Spleen (tissue), 11 donors: Measurements from ENCODE around the gene OXA1L. TPM values are rescaled to one million over a fixed set of nuclear protein-coding genes. Genes with fewer than 3 reads are reported as not detected.
"Not testable (repeated sequence)": the region's sequence is repeated elsewhere in the genome, so short reads cannot be mapped to it uniquely, and the experiment has no call there.

Experiments
- DNase-seq: peaks from one replicate; pipeline ENCODE4 v3.0.0-alpha.2; 2020
- H3K27ac ChIP-seq, 8 donors: fragments of 200-600 bp; sonication (generic) in 7 of 8; 1 replicate in 4 of 8; 2 replicates in 4 of 8; pipeline versions ENCODE4 v1.5.0 to v1.8.0; 2016 to 2021; ENCODE audit warnings: inconsistent platforms in 4 of 8, mild to moderate bottlenecking in 4 of 8, moderate library complexity in 1 of 8
- H3K27me3 ChIP-seq, 7 donors: fragments of 200-600 bp; sonication (generic) in 6 of 7; replicated peaks in 1 of 7; 1 replicate in 4 of 7; 2 replicates in 3 of 7; pipeline versions ENCODE4 v1.5.0 to v1.8.0; 2016 to 2021; ENCODE audit warnings: inconsistent platforms in 3 of 7, mild to moderate bottlenecking in 1 of 7
- H3K36me3 ChIP-seq, 6 donors: fragments of 200-600 bp; sonication (generic) in 5 of 6; 1 replicate in 4 of 6; 2 replicates in 2 of 6; pipeline versions ENCODE4 v1.5.0 to v1.8.0; 2016 to 2021; ENCODE audit warnings: inconsistent platforms in 2 of 6
- H3K4me1 ChIP-seq, 6 donors: fragments of 200-600 bp; sonication (generic) in 5 of 6; 1 replicate in 3 of 6; 2 replicates in 3 of 6; pipeline versions ENCODE4 v1.5.0 to v1.8.0; 2016 to 2021; ENCODE audit warnings: inconsistent platforms in 3 of 6
- H3K4me3 ChIP-seq, 8 donors: fragments of 200-600 bp; sonication (generic) in 7 of 8; 1 replicate in 4 of 8; 2 replicates in 4 of 8; pipeline versions ENCODE4 v1.5.0 to v1.8.0; 2016 to 2021; ENCODE audit warnings: inconsistent platforms in 4 of 8, mild to moderate bottlenecking in 4 of 8, moderate library complexity in 2 of 8
- H3K9me3 ChIP-seq, 8 donors: fragments of 200-600 bp; sonication (generic) in 7 of 8; 1 replicate in 4 of 8; 2 replicates in 4 of 8; pipeline versions ENCODE4 v1.5.0 to v1.8.0; 2016 to 2021; ENCODE audit warnings: inconsistent platforms in 4 of 8
- CTCF ChIP-seq, 11 experiments: fragments of 200-600 bp in 7 of 11; fragments of 450-650 bp in 4 of 11; sonication (generic) in 4 of 11; IDR thresholded peaks in 8 of 11; conservative IDR thresholded peaks in 3 of 11; 1 replicate in 7 of 11; 2 replicates in 4 of 11; pipeline versions ENCODE4 v1.4.0 to v1.8.0; 2016 to 2021; ENCODE audit warnings: antibody characterized with exemption in 11 of 11, inconsistent platforms in 4 of 11, mild to moderate bottlenecking in 1 of 11
- POLR2A ChIP-seq, 3 donors: fragments of 450-650 bp; IDR thresholded peaks; one replicate each; pipeline ENCODE4 v1.5.1; 2017; ENCODE audit warnings: antibody characterized with exemption in 3 of 3, mild to moderate bottlenecking in 1 of 3
- POLR2AphosphoS5 ChIP-seq, 3 donors: sonication (generic); formaldehyde crosslinking; IDR thresholded peaks; one replicate each; pipeline ENCODE4 v1.5.1; 2017; ENCODE audit warnings: antibody characterized with exemption in 3 of 3
- WGBS, 5 donors: extraction: QIAGEN DNeasy Blood & Tissue Kit in 3 of 5; methylation state at CpG; one replicate each; pipeline versions ENCODE4 v1.1.5 to v1.1.7; 2013 to 2018; 5-methylcytosine and 5-hydroxymethylcytosine counted together
- intact Hi-C: fragments of 100-400 bp; cut with DNase I; formaldehyde crosslinking; loops from one replicate; pipeline ENCODE4 v1.15.0; 2023; ENCODE audit warnings: low total_unique reads
- polyA plus RNA-seq, 3 donors: library from polyadenylated mRNA; stranded (reverse); fragments of 200-250 nt; gene quantifications; one replicate each; pipeline ENCODE4 v1.2.1, GENCODE V29; 2013
- total RNA-seq, 7 donors: library from RNA; depleted of rRNA in 3 of 7; stranded (reverse); fragments of >200 nt in 3 of 7; fragmentation: NEBNext Ultra II Directional in 4 of 7; extraction: Animal tissue kit (Norgen Biotek cat#: 25700) in 4 of 7; gene quantifications; one replicate each; pipeline versions ENCODE4 v1.1.0 to v1.2.1, GENCODE V29; 2016 to 2021
- donor health status: healthy with polysubstance abuse.
- donor health status: DM: no; HTN: no; CAD: no; lungs with moderate emphysema.
- donor health status: DM: no; HTN: no; CAD: no.
- donor health status: Bipolar disorder and iron deficiency.
- donor health status: healthy.
- donor health status: DM: no; HTN: no; CAD: no.
- donor health status: DM: yes; HTN: yes; CAD: no.

OXA1L gene
- total and polyA plus RNA-seq, 10 donors, result 73.5 to 133 (median 109) TPM

- TF ChIP-seq CTCF (IDR thresholded peaks at IDR 0.05 in 8 of 11, conservative IDR thresholded peaks at IDR 0.05 in 3 of 11) (no peak), POLR2A (IDR thresholded peaks at IDR 0.05) (no peak), POLR2AphosphoS5 (IDR thresholded peaks at IDR 0.05) (no peak)
- H3K9me3 ChIP-seq, result peaks cover 0 to 3% (median 0%) of the 10 kb centered on the region in 8 donors
- no peaks in the 10 kb centered on the region for H3K36me3 ChIP-seq
- H3K4me3 ChIP-seq, result no peak overlapping the region
- WGBS, 5 donors, result 63 to 79% (median 73%) methylated on average over 6 of the region's 6 CpGs
- H3K27me3 ChIP-seq, result no peaks in the 10 kb centered on the region
- peaks cover under 1 to 9% (median 6%) of the 10 kb centered on the region in 6 donors for H3K4me1 ChIP-seq
- H3K27ac ChIP-seq, result no peak overlapping the region
- DNase-seq, result no peak
- intact Hi-C loops, result loop anchor here (10.0 kb wide), 1 partner anchor 159 kb away; the partner anchor contains the start of gene ABHD4
Measured at GRCh38 chr14:22753586-22753985, 12.9 kb upstream of the OXA1L start.

DNA sequence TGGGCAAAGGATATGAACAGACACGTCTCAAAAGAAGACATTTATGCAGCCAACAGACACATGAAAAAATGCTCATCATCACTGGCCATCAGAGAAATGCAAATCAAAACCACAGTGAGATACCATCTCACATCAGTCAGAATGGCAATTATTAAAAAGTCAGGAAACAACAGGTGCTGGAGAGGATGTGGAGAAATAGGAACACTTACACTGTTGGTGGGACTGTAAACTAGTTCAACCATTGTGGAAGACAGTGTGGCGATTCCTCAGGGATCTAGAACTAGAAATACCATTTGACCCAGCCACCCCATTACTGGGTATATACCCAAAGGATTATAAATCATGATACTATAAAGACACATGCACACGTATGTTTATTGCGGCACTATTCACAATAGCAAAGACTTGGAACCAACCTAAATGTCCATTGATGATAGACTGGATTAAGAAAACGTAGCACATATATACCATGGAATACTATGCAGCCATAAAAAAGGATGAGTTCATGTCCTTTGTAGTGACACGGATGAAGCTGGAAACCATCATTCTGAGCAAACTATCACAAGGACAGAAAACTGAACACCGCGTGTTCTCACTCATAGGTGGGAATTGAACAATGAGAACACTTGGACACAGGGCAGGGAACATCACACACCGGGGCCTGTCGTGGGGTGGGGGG is 8.4 kb upstream of the OXA1L start:
- H3K36me3 ChIP-seq, H3K4me1 ChIP-seq, H3K27me3 ChIP-seq, DNase-seq, H3K4me3 ChIP-seq, H3K27ac ChIP-seq: not testable (repeated sequence)
- peaks cover 0 to 21% (median 15%) of the 10 kb centered on the region in 8 donors for H3K9me3 ChIP-seq
- 82 to 92% (median 89%) methylated on average over 9 to 10 of the region's 10 CpGs for WGBS, 5 donors
- intact Hi-C loops, result loop anchor here (10.0 kb wide), 1 partner anchor 163 kb away; the partner anchor contains the start of gene ABHD4

- no peak for DNase-seq
- H3K36me3 ChIP-seq, result no peaks in the 10 kb centered on the region
- no peak overlapping the region for H3K4me3 ChIP-seq
- intact Hi-C loops, result no loop called here
- WGBS, 5 donors, result 94 to 98% (median 97%) methylated on average over 1 of the region's 1 CpG
- peaks cover 0 to 14% (median 9%) of the 10 kb centered on the region in 6 donors for H3K4me1 ChIP-seq
- no peak for TF ChIP-seq CTCF (IDR thresholded peaks at IDR 0.05 in 8 of 11, conservative IDR thresholded peaks at IDR 0.05 in 3 of 11)
- H3K27me3 ChIP-seq, result no peaks in the 10 kb centered on the region
- H3K9me3 ChIP-seq, result peaks cover 0 to 21% (median 15%) of the 10 kb centered on the region in 8 donors
- no peak overlapping the region for H3K27ac ChIP-seq
Measured at GRCh38 chr14:22761734-22762133, 4.8 kb upstream of the OXA1L start.

DNA sequence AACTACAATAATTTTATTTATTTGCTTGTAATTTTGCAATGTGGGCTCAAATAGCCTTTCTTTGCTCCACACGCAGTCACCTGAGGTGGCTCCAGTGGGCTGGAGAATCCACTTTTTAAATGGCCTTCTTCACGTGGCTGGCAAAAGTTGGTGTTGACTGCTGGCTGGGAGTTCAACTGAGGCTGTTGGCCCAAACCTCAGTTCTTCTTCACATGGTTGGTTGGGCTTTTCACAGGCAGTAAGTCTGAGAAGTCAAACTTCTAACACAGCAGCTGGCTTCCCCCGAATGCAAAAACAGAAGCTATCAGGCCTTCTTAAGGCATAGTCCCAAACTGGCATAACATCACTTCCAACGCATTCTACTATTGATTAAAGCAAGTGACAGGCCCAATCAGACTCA is 2.1 kb upstream of the OXA1L start:
- 82 to 93% (median 90%) methylated on average over 4 of the region's 4 CpGs for WGBS, 5 donors
- Histone ChIP-seq H3K27ac (no peak overlapping the region), H3K9me3 (peaks cover 0 to 21% (median 15%) of the 10 kb centered on the region in 8 donors), H3K4me1 (peaks cover 17 to 39% (median 33%) of the 10 kb centered on the region in 6 donors), H3K4me3 (no peak overlapping the region), H3K27me3 (no peaks in the 10 kb centered on the region), H3K36me3 (peaks cover 0 to 17% (median 13%) of the 10 kb centered on the region in 6 donors)
- no peak for TF ChIP-seq CTCF (IDR thresholded peaks at IDR 0.05 in 8 of 11, conservative IDR thresholded peaks at IDR 0.05 in 3 of 11)
- no peak for TF ChIP-seq POLR2AphosphoS5 (IDR thresholded peaks at IDR 0.05)
- no peak for TF ChIP-seq POLR2A (IDR thresholded peaks at IDR 0.05)
- no peak for DNase-seq
- intact Hi-C loops, result no loop called here
